Measurements from ENCODE around the gene BZW1. TPM values are rescaled to one million over a fixed set of nuclear protein-coding genes. Genes with fewer than 3 reads are reported as not detected.

Gene BZW1
- total RNA-seq, 2 donors from 2014 or later, result 201 to 252 TPM

GRCh38 chr2:200847269-200847668 lies 35.6 kb downstream of the BZW1 start:
- no peak for TF ChIP-seq CTCF (IDR thresholded peaks at IDR 0.05)
- no peak for ATAC-seq (ENCODE audit: insufficient number of reproducible peaks, low FRiP score, low read depth)
- DNase-seq (ENCODE audit: low spot score), result no peak

GRCh38 chr2:200847939-200848338 lies 36.2 kb downstream of the BZW1 start:
- no peak for ATAC-seq (ENCODE audit: insufficient number of reproducible peaks, low FRiP score, low read depth)

More at GRCh38 chr2:200847269-200847668, 35.6 kb downstream of the BZW1 start:
- H3K36me3 ChIP-seq, result peaks cover 16% of the 10 kb centered on the region
- H3K4me1 ChIP-seq (ENCODE audit: control insufficient read depth in 1 of 2, low read depth in 2 of 2), result no peaks in the 10 kb centered on the region
- H3K27ac ChIP-seq, result no peak overlapping the region
- H3K9me3 ChIP-seq, result no peaks in the 10 kb centered on the region
- no peaks in the 10 kb centered on the region for H3K27me3 ChIP-seq (replicated peaks; ENCODE audit: insufficient read depth)
- H3K4me3 ChIP-seq, result no peak overlapping the region

GRCh38 chr2:200850512-200851256 lies 39.0 kb downstream of the BZW1 start:
- no peak overlapping the region for H3K27ac ChIP-seq
- DNase-seq (ENCODE audit: low spot score), result no peak
- H3K4me3 ChIP-seq, result no peak overlapping the region
- TF ChIP-seq CTCF (IDR thresholded peaks at IDR 0.05), result no peak
- no peaks in the 10 kb centered on the region for H3K4me1 ChIP-seq (ENCODE audit: control insufficient read depth in 1 of 2, low read depth in 2 of 2)
- H3K9me3 ChIP-seq, result no peaks in the 10 kb centered on the region
- no peaks in the 10 kb centered on the region for H3K27me3 ChIP-seq (replicated peaks; ENCODE audit: insufficient read depth)
- ATAC-seq (ENCODE audit: insufficient number of reproducible peaks, low FRiP score, low read depth), result no peak
- peaks cover 49% of the 10 kb centered on the region for H3K36me3 ChIP-seq

More at GRCh38 chr2:200847939-200848338, 36.2 kb downstream of the BZW1 start:
- no peaks in the 10 kb centered on the region for H3K4me1 ChIP-seq (ENCODE audit: control insufficient read depth in 1 of 2, low read depth in 2 of 2)
- H3K36me3 ChIP-seq, result peaks cover 22% of the 10 kb centered on the region
- no peaks in the 10 kb centered on the region for H3K9me3 ChIP-seq
- H3K27ac ChIP-seq, result no peak overlapping the region
- no peak for DNase-seq (ENCODE audit: low spot score)
- no peak for TF ChIP-seq CTCF (IDR thresholded peaks at IDR 0.05)
- H3K27me3 ChIP-seq (replicated peaks; ENCODE audit: insufficient read depth), result no peaks in the 10 kb centered on the region
- H3K4me3 ChIP-seq, result no peak overlapping the region

GRCh38 chr2:200851398-200852248 lies 39.9 kb downstream of the BZW1 start:
- H3K4me3 ChIP-seq, result no peak overlapping the region
- peaks cover 57% of the 10 kb centered on the region for H3K36me3 ChIP-seq
- TF ChIP-seq CTCF (IDR thresholded peaks at IDR 0.05), result no peak
- no peaks in the 10 kb centered on the region for H3K9me3 ChIP-seq
- H3K4me1 ChIP-seq (ENCODE audit: control insufficient read depth in 1 of 2, low read depth in 2 of 2), result peaks cover 0 to 6% of the 10 kb centered on the region in 2 donors
- H3K27me3 ChIP-seq (replicated peaks; ENCODE audit: insufficient read depth), result no peaks in the 10 kb centered on the region
- no peak overlapping the region for H3K27ac ChIP-seq
- ATAC-seq (ENCODE audit: insufficient number of reproducible peaks, low FRiP score, low read depth), result no peak
- no peak for DNase-seq (ENCODE audit: low spot score)

GRCh38 chr2:200852605-200853004 lies 40.9 kb downstream of the BZW1 start:
- H3K36me3 ChIP-seq, result peaks cover 67% of the 10 kb centered on the region
- peaks cover 4 to 15% of the 10 kb centered on the region in 2 donors for H3K4me1 ChIP-seq (ENCODE audit: control insufficient read depth in 1 of 2, low read depth in 2 of 2)
- no peak for ATAC-seq (ENCODE audit: insufficient number of reproducible peaks, low FRiP score, low read depth)
- no peak overlapping the region for H3K4me3 ChIP-seq
- no peak overlapping the region for H3K27ac ChIP-seq
- no peak for TF ChIP-seq CTCF (IDR thresholded peaks at IDR 0.05)
- no peaks in the 10 kb centered on the region for H3K27me3 ChIP-seq (replicated peaks; ENCODE audit: insufficient read depth)
- no peak for DNase-seq (ENCODE audit: low spot score)
- no peaks in the 10 kb centered on the region for H3K9me3 ChIP-seq
